HG03432 (cell line): ENCODE data around the gene SLC31A1.
A peak's percentile ranks its signal among the peaks of the same experiment; 100 is the strongest.
"Not testable (repeated sequence)": the region's sequence is repeated elsewhere in the genome, so short reads cannot be mapped to it uniquely, and the experiment has no call there.

Experiments
- ATAC-seq: cut with Tn5 transposase; IDR thresholded peaks from one replicate; pipeline ENCODE4 v1.9.1; 2021; ENCODE audit warnings: mild to moderate bottlenecking, moderate library complexity; ENCODE audit not compliant: unreplicated experiment

SLC31A1 gene

GRCh38 chr9:113258282-113258681 lies 36.9 kb downstream of the SLC31A1 start:
- ATAC-seq, result no peak

GRCh38 chr9:113261917-113262671 lies 40.8 kb downstream of the SLC31A1 start:
- no peak for ATAC-seq

- no peak for ATAC-seq
Observed at GRCh38 chr9:113266174-113266573, 44.8 kb downstream of the SLC31A1 start.

- ATAC-seq, result no peak
Observed at GRCh38 chr9:113267911-113268566, 46.7 kb downstream of the SLC31A1 start.

GRCh38 chr9:113269355-113269754 lies 48.0 kb downstream of the SLC31A1 start:
- no peak for ATAC-seq

GRCh38 chr9:113269871-113270270 lies 48.5 kb downstream of the SLC31A1 start:
- ATAC-seq, result no peak

GRCh38 chr9:113274474-113275156 lies 53.3 kb downstream of the SLC31A1 start:
- peak; percentile 22 for ATAC-seq

- peak; percentile 98 for ATAC-seq
Observed at GRCh38 chr9:113275157-113276131, 54.1 kb downstream of the SLC31A1 start, which contains the start of the genes CDC26 and PRPF4. TSS of gene CDC26 (minus strand) at chr9:113275572. CDS start at chr9:113272507, 3,065 bp downstream. TSS of gene PRPF4 (plus strand) at chr9:113275658. CDS start at chr9:113275744, 86 bp downstream.

- no peak for ATAC-seq
Observed at GRCh38 chr9:113278840-113279239, 57.5 kb downstream of the SLC31A1 start.

GRCh38 chr9:113281356-113281755 lies 60.0 kb downstream of the SLC31A1 start:
- ATAC-seq, result no peak

GRCh38 chr9:113289091-113289490 lies 67.7 kb downstream of the SLC31A1 start:
- ATAC-seq, result no peak

GRCh38 chr9:113290052-113290607 lies 68.8 kb downstream of the SLC31A1 start:
- no peak for ATAC-seq

GRCh38 chr9:113293285-113293878 lies 72.0 kb downstream of the SLC31A1 start:
- ATAC-seq, result no peak

GRCh38 chr9:113296247-113296646 lies 74.9 kb downstream of the SLC31A1 start:
- not testable (repeated sequence) for ATAC-seq

GRCh38 chr9:113296796-113297558 lies 75.6 kb downstream of the SLC31A1 start:
- ATAC-seq, result no peak

GRCh38 chr9:113298311-113298710 lies 77.0 kb downstream of the SLC31A1 start:
- no peak for ATAC-seq

GRCh38 chr9:113298924-113299770 lies 77.8 kb downstream of the SLC31A1 start:
- ATAC-seq, result no peak

- no peak for ATAC-seq
Observed at GRCh38 chr9:113299800-113300292, 78.5 kb downstream of the SLC31A1 start.
